OCI-LY1 (cell line): ENCODE results near the gene CPNE5.

Source experiments
- H2AFZ ChIP-seq: fragments of 200-600 bp; sonication (generic), shearing (Covaris generic); 2 replicates; pipeline ENCODE4 v1.6.0; 2014; ENCODE audit warnings: antibody characterized with exemption, mild to moderate bottlenecking, low read length
- H3F3A ChIP-seq: fragments of 200-600 bp; sonication (generic), shearing (Covaris generic); 2 replicates; pipeline ENCODE4 v1.6.0; 2014; ENCODE audit warnings: mild to moderate bottlenecking, antibody characterized with exemption, low read length, moderate library complexity; ENCODE audit not compliant: insufficient read depth
- H3K27ac ChIP-seq: fragments of 200-600 bp; sonication (generic); 2 replicates; pipeline ENCODE4 v1.5.1; 2014; ENCODE audit warnings: low read length, mixed run types, mild to moderate bottlenecking, low read depth; ENCODE audit not compliant: poor library complexity, severe bottlenecking
- H3K27me3 ChIP-seq: fragments of 200-600 bp; sonication (generic); 2 replicates; pipeline ENCODE4 v1.6.0; 2014; ENCODE audit warnings: antibody characterized with exemption, mild to moderate bottlenecking, low read length, moderate library complexity; ENCODE audit not compliant: insufficient read depth
- H3K36me3 ChIP-seq: fragments of 200-600 bp; sonication (generic); 2 replicates; pipeline ENCODE4 v1.6.1; 2014; ENCODE audit warnings: mild to moderate bottlenecking, antibody characterized with exemption, low read length, moderate library complexity, mixed read lengths; ENCODE audit not compliant: insufficient read depth
- H3K4me1 ChIP-seq: fragments of 200-600 bp; sonication (generic); 2 replicates; pipeline ENCODE4 v1.5.1; 2014; ENCODE audit warnings: mild to moderate bottlenecking, low read length, moderate library complexity; ENCODE audit not compliant: insufficient read depth, severe bottlenecking
- H3K4me2 ChIP-seq: fragments of 200-600 bp; sonication (generic), shearing (Covaris generic); 2 replicates; pipeline ENCODE4 v1.6.1; 2014; ENCODE audit warnings: low read length
- H3K4me3 ChIP-seq: fragments of 200-600 bp; sonication (generic); 2 replicates; pipeline ENCODE4 v1.5.1; 2014; ENCODE audit warnings: low read length, low read depth, mild to moderate bottlenecking, mixed read lengths; ENCODE audit not compliant: poor library complexity, severe bottlenecking
- H3K79me2 ChIP-seq: fragments of 200-600 bp; shearing (Covaris generic); 2 replicates; pipeline ENCODE4 v1.6.1; 2016; ENCODE audit warnings: mixed run types, low read length, mixed read lengths; ENCODE audit not compliant: insufficient read depth
- H3K9ac ChIP-seq: fragments of 200-600 bp; sonication (generic), shearing (Covaris generic); 2 replicates; pipeline ENCODE4 v1.6.1; 2014; ENCODE audit warnings: mild to moderate bottlenecking, low read length, mixed read lengths
- H3K9me2 ChIP-seq: fragments of 200-600 bp; sonication (generic), shearing (Covaris generic); 2 replicates; pipeline ENCODE4 v1.6.1; 2014; ENCODE audit warnings: low read depth, mild to moderate bottlenecking, low read length, mixed read lengths
- H3K9me3 ChIP-seq: fragments of 200-600 bp; shearing (Covaris generic); 2 replicates; pipeline ENCODE4 v1.6.1; 2014; ENCODE audit warnings: low read length, mixed read lengths
- H4K20me1 ChIP-seq: fragments of 200-600 bp; sonication (generic), shearing (Covaris generic); 2 replicates; pipeline ENCODE4 v1.6.0; 2016; ENCODE audit warnings: mild to moderate bottlenecking, low read length; ENCODE audit not compliant: insufficient read depth
- EZH2 ChIP-seq: fragments of 200-600 bp; sonication (generic), shearing (Covaris generic); IDR thresholded peaks from 2 replicates; pipeline ENCODE4 v1.8.0; 2017; ENCODE audit warnings: borderline replicate concordance, mixed run types, mild to moderate bottlenecking, antibody characterized with exemption, low read length, moderate library complexity, mixed read lengths
- TF ChIP-seq, protein P1 (sequence below): fragments of 200-600 bp; sonication (generic), shearing (Covaris generic); IDR thresholded peaks from 2 replicates; pipeline ENCODE4 v1.5.1; 2017; ENCODE audit warnings: mild to moderate bottlenecking, antibody characterized with exemption, low read length, moderate library complexity, mixed read lengths

The CPNE5 gene

DNA sequence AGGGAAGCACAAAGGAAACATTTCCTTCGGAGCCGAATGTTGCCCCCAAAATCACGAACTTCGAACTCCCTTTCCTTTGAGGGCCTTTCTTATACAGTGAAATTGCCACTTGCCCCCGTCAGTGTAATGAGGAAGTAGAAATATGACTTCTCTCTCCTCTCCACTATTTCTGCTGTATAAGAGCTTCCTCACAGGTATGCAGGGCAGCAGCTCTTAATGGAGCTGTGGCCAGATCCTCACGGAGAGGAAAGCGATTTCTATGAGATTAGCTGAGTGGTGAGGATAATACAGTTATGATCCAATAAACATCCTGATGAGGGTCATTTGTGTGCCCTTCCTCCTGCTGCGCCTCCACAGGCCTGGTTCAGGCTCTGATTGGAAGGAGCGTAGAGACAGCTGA is 10.8 kb upstream of the CPNE5 start:
- TF ChIP-seq, protein P1, sequence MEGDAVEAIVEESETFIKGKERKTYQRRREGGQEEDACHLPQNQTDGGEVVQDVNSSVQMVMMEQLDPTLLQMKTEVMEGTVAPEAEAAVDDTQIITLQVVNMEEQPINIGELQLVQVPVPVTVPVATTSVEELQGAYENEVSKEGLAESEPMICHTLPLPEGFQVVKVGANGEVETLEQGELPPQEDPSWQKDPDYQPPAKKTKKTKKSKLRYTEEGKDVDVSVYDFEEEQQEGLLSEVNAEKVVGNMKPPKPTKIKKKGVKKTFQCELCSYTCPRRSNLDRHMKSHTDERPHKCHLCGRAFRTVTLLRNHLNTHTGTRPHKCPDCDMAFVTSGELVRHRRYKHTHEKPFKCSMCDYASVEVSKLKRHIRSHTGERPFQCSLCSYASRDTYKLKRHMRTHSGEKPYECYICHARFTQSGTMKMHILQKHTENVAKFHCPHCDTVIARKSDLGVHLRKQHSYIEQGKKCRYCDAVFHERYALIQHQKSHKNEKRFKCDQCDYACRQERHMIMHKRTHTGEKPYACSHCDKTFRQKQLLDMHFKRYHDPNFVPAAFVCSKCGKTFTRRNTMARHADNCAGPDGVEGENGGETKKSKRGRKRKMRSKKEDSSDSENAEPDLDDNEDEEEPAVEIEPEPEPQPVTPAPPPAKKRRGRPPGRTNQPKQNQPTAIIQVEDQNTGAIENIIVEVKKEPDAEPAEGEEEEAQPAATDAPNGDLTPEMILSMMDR, result no peak
- no peak for TF ChIP-seq EZH2
- no peaks in the 10 kb centered on the region for H3K4me1 ChIP-seq
- no peak overlapping the region for H3K27ac ChIP-seq
- no peak overlapping the region for H3K4me3 ChIP-seq
- no peak overlapping the region for H3K9ac ChIP-seq
- peaks cover 3% of the 10 kb centered on the region for H3K9me3 ChIP-seq
- H3K27me3 ChIP-seq, result no peaks in the 10 kb centered on the region
- no peaks in the 10 kb centered on the region for H3K9me2 ChIP-seq
- H2AFZ ChIP-seq, result no peak overlapping the region
- H3K79me2 ChIP-seq, result no peaks in the 10 kb centered on the region
- H3K4me2 ChIP-seq, result no peak overlapping the region
- H4K20me1 ChIP-seq, result no peaks in the 10 kb centered on the region
- no peaks in the 10 kb centered on the region for H3F3A ChIP-seq
- H3K36me3 ChIP-seq, result peaks cover 47% of the 10 kb centered on the region

DNA sequence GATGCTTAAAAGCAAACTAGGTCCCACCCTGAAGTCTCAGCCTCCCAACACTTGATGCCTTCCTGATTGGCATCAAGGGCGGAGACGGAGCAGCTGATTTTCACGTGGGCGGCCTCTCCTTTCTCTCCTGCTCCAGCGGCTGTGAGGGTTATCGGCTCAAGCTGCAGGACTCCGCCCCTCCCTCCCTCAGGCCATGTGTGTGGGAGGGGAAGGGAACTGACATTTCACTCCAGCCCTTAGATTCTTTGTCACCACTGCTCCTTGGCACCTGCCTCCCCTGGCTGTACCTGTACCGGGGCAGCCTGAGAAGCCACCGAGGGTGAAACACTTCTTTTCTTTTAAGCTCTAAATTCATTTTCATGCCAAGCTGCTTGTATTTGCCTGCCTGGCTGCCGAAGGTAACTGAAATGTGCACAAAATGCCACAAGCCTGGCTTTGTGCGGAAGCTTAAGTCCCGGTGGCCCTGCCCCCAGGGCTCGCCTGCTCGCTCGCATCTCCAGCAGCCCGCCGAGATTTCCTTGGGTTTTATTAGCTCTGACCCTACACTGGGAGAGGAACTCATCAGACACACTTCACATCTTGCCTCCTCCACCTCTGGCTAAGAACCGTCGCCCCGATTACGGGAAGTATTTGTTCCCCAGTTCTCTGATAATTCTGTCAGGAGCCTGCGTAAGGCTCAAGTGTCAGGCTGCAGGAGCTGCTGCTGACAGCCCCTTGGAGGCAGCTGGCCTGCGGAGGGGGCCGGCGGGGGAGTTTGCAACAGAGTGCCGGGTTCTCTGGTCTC is 9.6 kb upstream of the CPNE5 start:
- Histone ChIP-seq H3K4me1 (no peaks in the 10 kb centered on the region), H3K9me3 (peaks cover 3% of the 10 kb centered on the region), H3K27ac (no peak overlapping the region), H3K27me3 (no peaks in the 10 kb centered on the region), H3K9ac (no peak overlapping the region), H4K20me1 (no peaks in the 10 kb centered on the region), H3K4me3 (no peak overlapping the region), H3K36me3 (peaks cover 35% of the 10 kb centered on the region), H3F3A (no peaks in the 10 kb centered on the region), H3K79me2 (no peaks in the 10 kb centered on the region), H2AFZ (no peak overlapping the region), H3K9me2 (no peaks in the 10 kb centered on the region), H3K4me2 (no peak overlapping the region)
- TF ChIP-seq, protein P1, result no peak
- TF ChIP-seq EZH2, result no peak

DNA sequence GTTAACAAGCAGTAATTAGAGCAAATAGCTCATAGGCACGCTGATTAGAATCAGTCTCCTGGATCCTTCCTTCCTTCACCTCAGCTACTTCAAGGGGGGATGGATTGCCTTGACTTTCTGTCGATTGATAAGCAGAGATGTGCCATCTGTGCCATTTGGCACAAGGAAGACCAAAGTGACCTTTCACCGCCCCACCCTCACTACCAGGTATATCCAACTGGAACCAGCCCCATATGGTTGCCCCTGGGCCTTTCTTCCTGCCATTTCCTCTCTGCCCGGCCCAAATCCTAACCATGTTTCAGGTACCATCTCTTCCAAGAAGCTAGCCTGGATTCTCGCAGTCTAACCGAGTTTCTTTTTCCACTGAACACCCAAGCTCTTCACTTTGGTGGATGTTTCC is 8.7 kb upstream of the CPNE5 start:
- Histone ChIP-seq H3K27me3 (no peaks in the 10 kb centered on the region), H4K20me1 (no peaks in the 10 kb centered on the region), H3K9ac (no peak overlapping the region), H3K9me3 (peaks cover 3% of the 10 kb centered on the region), H2AFZ (no peak overlapping the region), H3F3A (no peaks in the 10 kb centered on the region), H3K9me2 (no peaks in the 10 kb centered on the region), H3K4me2 (no peak overlapping the region), H3K79me2 (no peaks in the 10 kb centered on the region), H3K36me3 (peaks cover 27% of the 10 kb centered on the region), H3K4me3 (no peak overlapping the region), H3K27ac (no peak overlapping the region), H3K4me1 (no peaks in the 10 kb centered on the region)
- TF ChIP-seq, protein P1, result no peak
- TF ChIP-seq EZH2, result no peak
